HepG2 (cell line): Measurements from ENCODE around the gene TMEM235. TPM values are rescaled to one million over a fixed set of nuclear protein-coding genes. Genes with fewer than 3 reads are reported as not detected.

ENCODE experiments used
- IKZF4 ChIP-seq: sonication (generic); formaldehyde crosslinking; IDR thresholded peaks from 2 replicates; pipeline ENCODE4 v1.5.1; 2020; ENCODE audit warnings: borderline replicate concordance, mild to moderate bottlenecking, low read depth, missing genetic modification reagents; ENCODE audit errors: not compliant biosample characterization
- JDP2 ChIP-seq: sonication (generic); formaldehyde crosslinking; IDR thresholded peaks from 2 replicates; pipeline ENCODE4 v1.8.1; 2022; ENCODE audit warnings: missing genetic modification reagents, borderline replicate concordance
- KDM5B ChIP-seq: sonication (generic); formaldehyde crosslinking; IDR thresholded peaks from 2 replicates; pipeline ENCODE4 v1.4.0; 2020; ENCODE audit warnings: missing genetic modification reagents, mild to moderate bottlenecking, borderline replicate concordance
- NFE2 ChIP-seq: sonication (generic); formaldehyde crosslinking; IDR thresholded peaks from 2 replicates; pipeline ENCODE4 v1.4.0; 2020; ENCODE audit warnings: missing genetic modification reagents
- NONO ChIP-seq, 2 experiments: fragments of 450-650 bp in 1 of 2; sonication (generic) in 1 of 2; formaldehyde crosslinking in 1 of 2; IDR thresholded peaks in 1 of 2; conservative IDR thresholded peaks in 1 of 2; 2 replicates each; pipeline versions ENCODE4 v1.6.1 to v1.8.0; 2017 to 2022; ENCODE audit warnings: mild to moderate bottlenecking in 1 of 2, missing genetic modification reagents in 1 of 2, moderate library complexity in 1 of 2
- RARA ChIP-seq: IDR thresholded peaks from 2 replicates; pipeline ENCODE4 v1.6.1; 2016; ENCODE audit warnings: missing genetic modification reagents, missing compliant biosample characterization
- ZFP36L2 ChIP-seq: sonication (generic); formaldehyde crosslinking; IDR thresholded peaks from 2 replicates; pipeline ENCODE4 v1.4.0; 2020; ENCODE audit warnings: missing genetic modification reagents
- ZNF251 ChIP-seq: sonication (generic); formaldehyde crosslinking; IDR thresholded peaks from 2 replicates; pipeline ENCODE4 v1.9.0; 2021; ENCODE audit warnings: mild to moderate bottlenecking, missing genetic modification reagents
- ZNF331 ChIP-seq: sonication (generic); formaldehyde crosslinking; IDR thresholded peaks from 2 replicates; pipeline ENCODE4 v1.4.0; 2020; ENCODE audit warnings: missing genetic modification reagents
- ZNF674 ChIP-seq: sonication (generic); formaldehyde crosslinking; IDR thresholded peaks from 2 replicates; pipeline ENCODE4 v1.5.0; 2020; ENCODE audit warnings: low read depth, mild to moderate bottlenecking, missing genetic modification reagents
- polyA plus RNA-seq, 8 experiments: library from polyadenylated mRNA; depleted of rRNA in 3 of 8; stranded (reverse) in 7 of 8; unstranded in 1 of 8; fragments of >200 nt; fragmentation: Illumina TruSeq in 4 of 8; extraction: Trizol in 4 of 8; gene quantifications; 2 replicates each; pipeline versions ENCODE4 v1.2.1 to v1.2.3, GENCODE V29; 2011 to 2016; ENCODE audit warnings: low read depth in 4 of 8, missing spikeins in 1 of 8, mixed read lengths in 1 of 8; ENCODE audit not compliant: insufficient read depth in 1 of 8
- total RNA-seq, 5 experiments: library from RNA; depleted of rRNA; stranded (reverse); fragments of >200 nt; fragmentation: Illumina TruSeq; extraction: Trizol; gene quantifications; 2 replicates each; pipeline ENCODE4 v1.2.3, GENCODE V29; 2016; ENCODE audit warnings: low read depth in 1 of 5
- TF ChIP-seq, protein P1 (sequence below): sonication (generic); formaldehyde crosslinking; IDR thresholded peaks from 2 replicates; pipeline ENCODE4 v1.5.0; 2020; ENCODE audit warnings: missing genetic modification reagents
- TF ChIP-seq, protein P2 (sequence below): sonication (generic); formaldehyde crosslinking; IDR thresholded peaks from 2 replicates; pipeline ENCODE4 v1.8.1; 2023; ENCODE audit warnings: mild to moderate bottlenecking, inconsistent platforms, moderate library complexity, missing genetic modification reagents, borderline replicate concordance
- TF ChIP-seq, protein P3 (sequence below): sonication (generic); formaldehyde crosslinking; IDR thresholded peaks from 2 replicates; pipeline ENCODE4 v1.5.0; 2020; ENCODE audit warnings: mild to moderate bottlenecking, missing genetic modification reagents
- TF ChIP-seq, protein P4 (sequence below): sonication (generic); formaldehyde crosslinking; IDR thresholded peaks from 2 replicates; pipeline ENCODE4 v1.4.0; 2020; ENCODE audit warnings: missing genetic modification reagents, borderline replicate concordance

Gene TMEM235
- total and polyA plus RNA-seq, 2 of the 13 experiments (the other 11 are each of a cell fraction or from before 2014, with no cell fraction given) = not detected

DNA sequence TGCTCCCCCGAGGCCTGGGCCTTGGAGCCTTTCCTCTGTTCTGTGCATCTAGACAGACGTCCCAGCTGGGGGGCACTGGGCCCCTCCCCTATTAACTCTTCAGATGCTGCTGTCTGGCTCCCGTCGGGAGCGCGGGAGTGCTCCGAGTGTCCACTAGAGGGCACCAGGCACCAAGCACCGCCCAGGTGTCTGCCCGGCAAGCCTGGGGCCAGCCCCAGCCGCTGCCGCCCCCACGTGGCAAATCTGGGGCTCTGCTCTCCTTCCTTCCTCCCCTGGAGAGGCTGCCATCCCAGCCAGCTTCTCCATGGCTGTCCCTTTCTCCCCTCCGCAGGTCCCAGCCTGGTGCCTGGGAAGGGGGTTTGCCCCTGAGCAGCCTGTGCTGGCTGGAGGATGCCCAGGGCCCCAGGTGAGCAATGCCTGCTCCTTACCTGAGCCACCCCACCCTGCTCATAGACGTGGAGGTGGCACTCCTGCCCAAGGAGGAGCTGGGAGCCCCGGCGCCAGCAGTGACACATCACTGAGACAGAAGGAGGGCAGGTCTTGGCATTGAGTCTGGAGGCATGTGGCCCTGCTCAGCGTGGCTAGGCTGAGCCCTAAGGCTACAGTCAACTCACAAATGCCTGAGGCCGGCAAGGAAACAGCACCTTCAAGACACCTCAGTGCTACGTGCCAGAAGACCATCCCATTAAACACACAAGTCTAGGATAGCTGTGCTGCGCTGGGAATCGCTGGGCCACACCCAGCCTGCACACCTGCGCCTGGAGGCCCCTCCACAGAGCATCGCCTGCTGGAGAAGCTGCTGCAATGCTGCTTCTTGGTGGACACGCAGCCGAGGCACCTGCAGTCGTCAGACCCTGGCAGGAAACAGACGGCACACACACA lies 19.7 kb downstream of the TMEM235 start (continued):
- TF ChIP-seq, protein P1, sequence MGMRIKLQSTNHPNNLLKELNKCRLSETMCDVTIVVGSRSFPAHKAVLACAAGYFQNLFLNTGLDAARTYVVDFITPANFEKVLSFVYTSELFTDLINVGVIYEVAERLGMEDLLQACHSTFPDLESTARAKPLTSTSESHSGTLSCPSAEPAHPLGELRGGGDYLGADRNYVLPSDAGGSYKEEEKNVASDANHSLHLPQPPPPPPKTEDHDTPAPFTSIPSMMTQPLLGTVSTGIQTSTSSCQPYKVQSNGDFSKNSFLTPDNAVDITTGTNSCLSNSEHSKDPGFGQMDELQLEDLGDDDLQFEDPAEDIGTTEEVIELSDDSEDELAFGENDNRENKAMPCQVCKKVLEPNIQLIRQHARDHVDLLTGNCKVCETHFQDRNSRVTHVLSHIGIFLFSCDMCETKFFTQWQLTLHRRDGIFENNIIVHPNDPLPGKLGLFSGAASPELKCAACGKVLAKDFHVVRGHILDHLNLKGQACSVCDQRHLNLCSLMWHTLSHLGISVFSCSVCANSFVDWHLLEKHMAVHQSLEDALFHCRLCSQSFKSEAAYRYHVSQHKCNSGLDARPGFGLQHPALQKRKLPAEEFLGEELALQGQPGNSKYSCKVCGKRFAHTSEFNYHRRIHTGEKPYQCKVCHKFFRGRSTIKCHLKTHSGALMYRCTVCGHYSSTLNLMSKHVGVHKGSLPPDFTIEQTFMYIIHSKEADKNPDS (CRISPR knock-in tag) = no peak
- TF ChIP-seq ZNF251 (CRISPR knock-in tag) (no peak), KDM5B (peak; percentile 66; the same call in 1 of the 2 replicates), RARA (CRISPR knock-in tag) (peak; percentile 50; the same call in 1 of the 2 replicates), ZFP36L2 (CRISPR knock-in tag) (no peak), JDP2 (CRISPR knock-in tag) (no peak), ZNF674 (CRISPR knock-in tag) (0 out of 2 replicates have a peak, but pooled peaks have one; percentile 57), NFE2 (CRISPR knock-in tag) (no peak), IKZF4 (no peak), ZNF331 (CRISPR knock-in tag) (peak; percentile 58; the same call in 1 of the 2 replicates), NONO (IDR thresholded peaks at IDR 0.05) (no peak), NONO (CRISPR knock-in tag; conservative IDR thresholded peaks at IDR 0.05) (no peak)
- TF ChIP-seq, protein P2, sequence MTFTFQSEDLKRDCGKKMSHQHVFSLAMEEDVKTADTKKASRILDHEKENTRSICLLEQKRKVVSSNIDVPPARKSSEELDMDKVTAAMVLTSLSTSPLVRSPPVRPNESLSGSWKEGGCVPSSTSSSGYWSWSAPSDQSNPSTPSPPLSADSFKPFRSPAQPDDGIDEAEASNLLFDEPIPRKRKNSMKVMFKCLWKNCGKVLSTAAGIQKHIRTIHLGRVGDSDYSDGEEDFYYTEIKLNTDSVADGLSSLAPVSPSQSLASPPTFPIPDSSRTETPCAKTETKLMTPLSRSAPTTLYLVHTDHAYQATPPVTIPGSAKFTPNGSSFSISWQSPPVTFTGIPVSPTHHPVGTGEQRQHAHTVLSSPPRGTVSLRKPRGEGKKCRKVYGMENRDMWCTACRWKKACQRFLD (CRISPR knock-in tag) = 0 out of 2 replicates have a peak, but pooled peaks have one; percentile 43
- TF ChIP-seq, protein P3, sequence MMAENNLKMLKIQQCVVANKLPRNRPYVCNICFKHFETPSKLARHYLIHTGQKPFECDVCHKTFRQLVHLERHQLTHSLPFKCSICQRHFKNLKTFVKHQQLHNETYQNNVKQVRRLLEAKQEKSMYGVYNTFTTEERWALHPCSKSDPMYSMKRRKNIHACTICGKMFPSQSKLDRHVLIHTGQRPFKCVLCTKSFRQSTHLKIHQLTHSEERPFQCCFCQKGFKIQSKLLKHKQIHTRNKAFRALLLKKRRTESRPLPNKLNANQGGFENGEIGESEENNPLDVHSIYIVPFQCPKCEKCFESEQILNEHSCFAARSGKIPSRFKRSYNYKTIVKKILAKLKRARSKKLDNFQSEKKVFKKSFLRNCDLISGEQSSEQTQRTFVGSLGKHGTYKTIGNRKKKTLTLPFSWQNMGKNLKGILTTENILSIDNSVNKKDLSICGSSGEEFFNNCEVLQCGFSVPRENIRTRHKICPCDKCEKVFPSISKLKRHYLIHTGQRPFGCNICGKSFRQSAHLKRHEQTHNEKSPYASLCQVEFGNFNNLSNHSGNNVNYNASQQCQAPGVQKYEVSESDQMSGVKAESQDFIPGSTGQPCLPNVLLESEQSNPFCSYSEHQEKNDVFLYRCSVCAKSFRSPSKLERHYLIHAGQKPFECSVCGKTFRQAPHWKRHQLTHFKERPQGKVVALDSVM (CRISPR knock-in tag) = peak; percentile 35; the same call in 1 of the 2 replicates
- TF ChIP-seq, protein P4, sequence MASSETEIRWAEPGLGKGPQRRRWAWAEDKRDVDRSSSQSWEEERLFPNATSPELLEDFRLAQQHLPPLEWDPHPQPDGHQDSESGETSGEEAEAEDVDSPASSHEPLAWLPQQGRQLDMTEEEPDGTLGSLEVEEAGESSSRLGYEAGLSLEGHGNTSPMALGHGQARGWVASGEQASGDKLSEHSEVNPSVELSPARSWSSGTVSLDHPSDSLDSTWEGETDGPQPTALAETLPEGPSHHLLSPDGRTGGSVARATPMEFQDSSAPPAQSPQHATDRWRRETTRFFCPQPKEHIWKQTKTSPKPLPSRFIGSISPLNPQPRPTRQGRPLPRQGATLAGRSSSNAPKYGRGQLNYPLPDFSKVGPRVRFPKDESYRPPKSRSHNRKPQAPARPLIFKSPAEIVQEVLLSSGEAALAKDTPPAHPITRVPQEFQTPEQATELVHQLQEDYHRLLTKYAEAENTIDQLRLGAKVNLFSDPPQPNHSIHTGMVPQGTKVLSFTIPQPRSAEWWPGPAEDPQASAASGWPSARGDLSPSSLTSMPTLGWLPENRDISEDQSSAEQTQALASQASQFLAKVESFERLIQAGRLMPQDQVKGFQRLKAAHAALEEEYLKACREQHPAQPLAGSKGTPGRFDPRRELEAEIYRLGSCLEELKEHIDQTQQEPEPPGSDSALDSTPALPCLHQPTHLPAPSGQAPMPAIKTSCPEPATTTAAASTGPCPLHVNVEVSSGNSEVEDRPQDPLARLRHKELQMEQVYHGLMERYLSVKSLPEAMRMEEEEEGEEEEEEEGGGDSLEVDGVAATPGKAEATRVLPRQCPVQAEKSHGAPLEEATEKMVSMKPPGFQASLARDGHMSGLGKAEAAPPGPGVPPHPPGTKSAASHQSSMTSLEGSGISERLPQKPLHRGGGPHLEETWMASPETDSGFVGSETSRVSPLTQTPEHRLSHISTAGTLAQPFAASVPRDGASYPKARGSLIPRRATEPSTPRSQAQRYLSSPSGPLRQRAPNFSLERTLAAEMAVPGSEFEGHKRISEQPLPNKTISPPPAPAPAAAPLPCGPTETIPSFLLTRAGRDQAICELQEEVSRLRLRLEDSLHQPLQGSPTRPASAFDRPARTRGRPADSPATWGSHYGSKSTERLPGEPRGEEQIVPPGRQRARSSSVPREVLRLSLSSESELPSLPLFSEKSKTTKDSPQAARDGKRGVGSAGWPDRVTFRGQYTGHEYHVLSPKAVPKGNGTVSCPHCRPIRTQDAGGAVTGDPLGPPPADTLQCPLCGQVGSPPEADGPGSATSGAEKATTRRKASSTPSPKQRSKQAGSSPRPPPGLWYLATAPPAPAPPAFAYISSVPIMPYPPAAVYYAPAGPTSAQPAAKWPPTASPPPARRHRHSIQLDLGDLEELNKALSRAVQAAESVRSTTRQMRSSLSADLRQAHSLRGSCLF = no peak
